GM13976 (cell line): ENCODE measurements around the gene OLFM1.
"Not testable (repeated sequence)": the region's sequence is repeated elsewhere in the genome, so short reads cannot be mapped to it uniquely, and the experiment has no call there.

Experiments
- DNase-seq: peaks from one replicate; pipeline ENCODE4 v3.0.0; 2012; ENCODE audit warnings: low spot score
- in situ Hi-C: fragments of 300-500 bp; cut with MboI; formaldehyde crosslinking; loops from one replicate; pipeline ENCODE4 v1.12.0; 2022; ENCODE audit warnings: low sequenced_read_pairs, mixed read lengths, inconsistent platforms; ENCODE audit not compliant: unreplicated experiment
- TF ChIP-seq, protein P1 (sequence below): IDR thresholded peaks from 2 replicates; pipeline ENCODE4 v1.5.1; 2012; ENCODE audit warnings: borderline replicate concordance, mild to moderate bottlenecking; ENCODE audit not compliant: insufficient read depth; ENCODE audit errors: extremely low read depth, missing control alignments, control extremely low read depth

The OLFM1 gene

DNA sequence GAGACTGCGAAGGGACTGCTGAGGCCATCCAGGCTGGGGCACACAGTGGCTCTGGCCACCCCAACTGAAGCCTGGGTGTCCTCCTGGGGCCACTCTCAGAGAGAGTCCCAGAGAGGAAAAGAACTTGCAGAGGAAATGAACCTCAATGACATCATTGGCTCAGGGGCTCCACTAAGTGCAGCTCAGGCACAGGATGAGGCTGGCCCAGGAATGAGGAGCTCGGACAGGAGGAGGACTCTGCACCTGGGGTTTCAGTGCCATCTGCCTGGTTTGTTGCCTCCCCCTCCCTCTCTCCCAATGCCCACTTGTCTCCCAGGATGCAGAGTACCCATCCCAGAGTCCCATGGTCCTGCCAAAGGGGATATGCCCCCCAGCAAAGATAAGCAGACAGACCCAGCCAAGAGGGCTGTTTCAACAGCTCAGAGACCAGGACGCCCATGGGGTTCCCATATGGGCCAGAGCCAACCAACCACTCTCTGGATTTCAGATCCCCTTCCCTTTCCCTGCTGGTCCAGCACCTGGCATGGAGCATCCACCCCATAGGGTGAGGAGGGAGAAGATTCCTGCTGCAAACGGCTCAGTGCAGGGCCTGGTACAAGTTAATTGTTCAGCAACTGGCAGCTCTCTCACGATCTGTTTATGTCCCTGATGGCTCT, 26.9 kb upstream of the OLFM1 start:
- no peak for DNase-seq
- in situ Hi-C loops: no loop called here
- TF ChIP-seq, protein P1, sequence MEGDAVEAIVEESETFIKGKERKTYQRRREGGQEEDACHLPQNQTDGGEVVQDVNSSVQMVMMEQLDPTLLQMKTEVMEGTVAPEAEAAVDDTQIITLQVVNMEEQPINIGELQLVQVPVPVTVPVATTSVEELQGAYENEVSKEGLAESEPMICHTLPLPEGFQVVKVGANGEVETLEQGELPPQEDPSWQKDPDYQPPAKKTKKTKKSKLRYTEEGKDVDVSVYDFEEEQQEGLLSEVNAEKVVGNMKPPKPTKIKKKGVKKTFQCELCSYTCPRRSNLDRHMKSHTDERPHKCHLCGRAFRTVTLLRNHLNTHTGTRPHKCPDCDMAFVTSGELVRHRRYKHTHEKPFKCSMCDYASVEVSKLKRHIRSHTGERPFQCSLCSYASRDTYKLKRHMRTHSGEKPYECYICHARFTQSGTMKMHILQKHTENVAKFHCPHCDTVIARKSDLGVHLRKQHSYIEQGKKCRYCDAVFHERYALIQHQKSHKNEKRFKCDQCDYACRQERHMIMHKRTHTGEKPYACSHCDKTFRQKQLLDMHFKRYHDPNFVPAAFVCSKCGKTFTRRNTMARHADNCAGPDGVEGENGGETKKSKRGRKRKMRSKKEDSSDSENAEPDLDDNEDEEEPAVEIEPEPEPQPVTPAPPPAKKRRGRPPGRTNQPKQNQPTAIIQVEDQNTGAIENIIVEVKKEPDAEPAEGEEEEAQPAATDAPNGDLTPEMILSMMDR: no peak

DNA sequence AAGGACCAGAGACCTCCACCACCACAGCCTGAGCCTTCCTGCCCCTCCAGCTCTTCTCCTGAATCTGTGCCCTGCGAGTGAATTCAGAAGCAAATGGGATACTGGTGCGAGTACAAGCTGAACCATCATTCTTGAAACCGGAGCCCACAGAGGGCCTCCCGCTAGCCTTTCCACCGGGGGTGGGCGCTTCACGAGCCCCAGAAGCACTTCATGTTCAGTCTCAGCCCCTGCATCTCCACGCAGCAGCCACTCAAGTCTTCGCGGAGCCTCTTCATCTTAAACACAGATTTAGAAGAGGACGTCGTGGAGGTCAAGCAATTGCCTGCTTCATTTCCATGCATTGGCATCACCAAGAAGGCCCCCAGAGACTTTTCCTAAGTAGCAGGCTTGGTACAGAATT, 26.0 kb upstream of the OLFM1 start:
- TF ChIP-seq, protein P1: no peak
- in situ Hi-C loops: no loop called here
- DNase-seq: no peak

DNA sequence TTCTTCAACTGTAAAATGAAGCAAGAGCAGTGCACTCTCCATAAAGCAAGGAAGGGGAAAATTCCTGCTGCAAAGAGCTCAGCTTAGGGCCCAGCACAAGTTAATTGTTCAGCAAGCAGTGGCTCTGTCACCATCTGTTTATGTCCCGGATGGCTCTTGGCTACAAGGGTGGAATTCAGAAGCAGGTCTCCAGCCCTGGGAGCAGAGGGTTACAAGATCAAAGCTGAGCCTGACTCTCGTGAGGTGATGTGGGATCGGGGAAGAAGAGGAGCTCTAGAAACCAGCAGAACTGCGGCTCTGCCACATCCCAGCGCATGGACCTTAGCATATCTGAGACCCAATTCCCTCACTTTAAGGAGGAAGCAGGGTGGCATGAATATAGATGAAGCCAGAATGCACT, 25.2 kb upstream of the OLFM1 start:
- in situ Hi-C loops: no loop called here
- DNase-seq: no peak

DNA sequence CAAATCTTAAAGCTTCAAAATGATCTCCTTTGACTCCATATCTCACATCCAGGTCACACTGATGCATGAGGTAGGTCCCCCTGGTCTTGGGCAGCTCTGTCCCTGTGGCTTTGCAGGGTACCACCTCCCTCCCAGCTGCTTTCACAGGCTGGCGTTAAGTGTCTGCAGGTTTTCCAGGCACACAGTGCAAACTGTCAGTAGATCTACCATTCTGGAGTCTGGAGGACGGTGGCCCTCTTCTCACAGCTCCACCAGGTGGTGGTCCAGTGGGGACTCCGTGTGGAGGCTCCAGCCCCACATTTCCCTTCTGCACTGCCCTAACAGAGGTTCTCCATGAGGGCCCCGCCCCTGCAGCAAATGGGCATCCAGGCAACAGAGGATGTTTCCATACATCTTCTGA, 24.0 kb upstream of the OLFM1 start:
- in situ Hi-C loops, DNase-seq: not testable (repeated sequence)

More for the DNA sequence above, 25.2 kb upstream of the OLFM1 start:
- TF ChIP-seq, protein P1: no peak

DNA sequence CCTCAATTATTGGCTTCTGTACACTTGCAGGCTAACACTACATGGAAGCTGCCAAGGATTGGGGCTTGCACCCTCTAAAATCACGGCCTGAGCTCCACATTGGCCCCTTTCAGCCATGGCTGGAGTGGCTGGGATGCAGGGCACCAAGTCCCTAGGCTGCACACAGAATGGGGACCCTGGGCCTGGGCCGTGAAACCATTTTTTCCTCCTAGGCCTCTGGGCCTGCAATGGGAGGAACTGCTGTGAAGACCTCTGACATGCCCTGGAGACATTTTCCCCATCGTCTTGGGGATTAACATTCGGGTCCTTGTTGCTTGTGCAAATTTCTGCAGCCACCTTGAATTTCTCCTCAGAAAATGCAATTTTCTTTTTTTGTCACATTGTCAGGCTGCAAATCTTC, 23.6 kb upstream of the OLFM1 start:
- in situ Hi-C loops: not testable (repeated sequence)

DNA sequence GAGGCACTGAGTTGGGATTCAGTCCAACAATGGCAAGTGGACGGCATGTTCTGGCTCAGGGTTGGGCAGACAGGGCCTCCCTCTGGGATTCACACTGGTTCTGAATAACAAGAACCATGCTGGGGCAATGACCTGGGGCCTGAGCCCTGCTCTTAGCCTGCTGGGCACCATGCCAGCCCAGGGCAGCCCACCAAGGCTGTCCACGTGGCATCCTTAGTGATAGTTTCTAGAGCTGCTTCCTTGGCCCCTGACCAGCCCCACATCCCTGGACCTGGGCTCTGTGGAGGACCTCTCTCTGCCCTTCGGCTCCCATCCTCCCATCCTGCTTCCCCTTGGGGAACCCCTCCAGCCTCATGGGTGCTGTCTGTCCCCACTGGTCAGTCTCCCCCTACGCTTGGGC, 22.3 kb upstream of the OLFM1 start:
- no peak for DNase-seq
- TF ChIP-seq, protein P1: no peak
- in situ Hi-C loops: no loop called here

More for the DNA sequence above, 23.6 kb upstream of the OLFM1 start:
- DNase-seq: not testable (repeated sequence)

DNA sequence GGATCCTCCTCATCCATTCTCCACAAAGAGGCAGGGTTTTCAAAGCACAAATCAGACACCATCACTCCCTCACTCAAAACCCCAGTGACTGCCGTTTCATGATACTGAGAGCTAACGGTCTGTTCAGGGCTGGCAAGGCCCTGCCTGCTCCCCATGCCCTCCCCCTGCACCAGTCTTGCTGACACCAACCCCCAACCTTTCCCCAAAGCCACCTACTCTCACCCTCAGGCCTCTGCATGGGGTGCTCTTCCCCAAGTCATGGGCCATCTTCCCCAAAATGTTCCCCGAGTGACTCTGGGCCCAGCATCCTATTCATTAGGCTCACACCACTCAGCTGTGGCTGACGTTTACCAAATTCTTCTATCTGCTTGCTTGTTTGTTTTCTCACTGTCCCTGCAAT, 21.7 kb upstream of the OLFM1 start:
- in situ Hi-C loops: no loop called here
- TF ChIP-seq, protein P1: no peak
- no peak for DNase-seq

DNA sequence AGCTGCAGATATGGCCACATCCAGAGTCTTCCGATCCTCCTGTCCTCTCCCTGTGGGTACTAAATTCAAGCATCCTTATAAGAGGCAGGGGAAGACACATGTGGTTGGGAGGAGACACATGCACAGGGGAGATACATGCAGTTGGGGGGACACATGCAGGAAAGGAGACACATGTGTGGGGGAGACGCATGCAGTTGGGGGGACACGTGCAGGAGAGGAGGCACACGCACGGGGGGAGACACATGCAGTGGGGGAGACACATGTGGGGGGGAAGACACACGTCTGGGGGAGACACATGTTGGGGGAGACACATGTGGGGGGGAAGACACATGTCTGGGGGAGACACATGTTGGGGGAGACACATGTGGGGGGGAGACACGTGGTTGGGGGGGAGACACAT, 21.2 kb upstream of the OLFM1 start:
- in situ Hi-C loops: no loop called here
- TF ChIP-seq, protein P1: no peak
- DNase-seq: no peak
